HEK293T (cell line): Measurements from ENCODE around the gene NTN1.

Source experiments
- FOXA1 ChIP-seq: fragments of 450-650 bp; IDR thresholded peaks from 2 replicates; pipeline ENCODE4 v1.6.1; 2016; ENCODE audit warnings: mild to moderate bottlenecking
- FOXM1 ChIP-seq: fragments of 450-650 bp; IDR thresholded peaks from 2 replicates; pipeline ENCODE4 v1.6.1; 2017; ENCODE audit warnings: mild to moderate bottlenecking, borderline replicate concordance
- HDGF ChIP-seq: fragments of 450-650 bp; IDR thresholded peaks from 2 replicates; pipeline ENCODE4 v1.6.1; 2017; ENCODE audit warnings: antibody characterized with exemption, borderline replicate concordance
- SP1 ChIP-seq: fragments of 450-650 bp; IDR thresholded peaks from 2 replicates; pipeline ENCODE4 v1.6.1; 2017

GRCh38 chr17:9183306-9183705, 162.0 kb downstream of the NTN1 start:
- TF ChIP-seq SP1 (no peak), HDGF (no peak), FOXM1 (no peak), FOXA1 (no peak)
